Stimulated activated CD4-positive, alpha-beta T cell treated with anti-CD3 and anti-CD28 coated beads, Interleukin-4, amount 100 ng/mL, for 24 hours (primary cell): ENCODE data around the gene LPP.
A peak's percentile ranks its signal among the peaks of the same experiment; 100 is the strongest.

Experiments
- DNase-seq: peaks from one replicate; pipeline ENCODE4 v3.0.0-alpha.2; 2020

The LPP gene

DNA sequence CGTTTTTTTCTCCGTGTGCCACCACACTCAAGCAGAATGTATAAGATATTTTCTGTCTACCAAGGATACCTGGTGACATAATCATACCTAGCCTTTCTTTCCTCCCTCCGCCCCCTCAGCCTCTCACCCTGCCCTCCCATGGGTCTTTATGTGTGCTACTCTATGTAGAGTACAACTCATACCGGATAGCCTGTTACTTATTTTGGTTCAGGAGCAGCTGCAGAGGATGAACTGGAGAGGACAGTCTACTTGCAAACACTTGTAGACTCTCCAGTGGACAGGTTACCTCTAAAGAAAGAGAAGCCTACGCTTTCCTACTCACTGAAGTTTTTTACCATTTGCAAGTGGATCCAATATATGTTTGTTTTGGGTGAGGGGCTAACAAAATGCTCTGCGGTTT is 671.9 kb downstream of the LPP start:
- no peak for DNase-seq

DNA sequence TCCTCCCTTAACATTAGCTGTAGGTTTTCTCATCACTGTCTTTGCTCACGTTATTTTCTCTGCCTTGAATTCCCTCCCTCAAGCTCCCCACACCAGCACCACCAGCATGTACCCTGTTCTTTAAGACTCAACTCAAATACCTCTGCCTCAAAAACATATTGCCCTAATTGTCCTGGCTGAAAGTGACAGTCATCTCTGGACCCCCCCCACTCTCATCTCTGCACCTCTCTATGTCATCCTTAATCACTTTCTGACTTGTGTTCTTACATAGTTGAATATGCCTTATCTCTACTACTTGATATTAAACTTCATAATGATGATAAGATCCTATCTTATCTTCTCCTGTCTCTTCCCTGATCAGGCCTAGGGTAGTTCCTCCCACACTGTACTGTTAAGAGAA is 672.6 kb downstream of the LPP start:
- DNase-seq = peak; percentile 10

DNA sequence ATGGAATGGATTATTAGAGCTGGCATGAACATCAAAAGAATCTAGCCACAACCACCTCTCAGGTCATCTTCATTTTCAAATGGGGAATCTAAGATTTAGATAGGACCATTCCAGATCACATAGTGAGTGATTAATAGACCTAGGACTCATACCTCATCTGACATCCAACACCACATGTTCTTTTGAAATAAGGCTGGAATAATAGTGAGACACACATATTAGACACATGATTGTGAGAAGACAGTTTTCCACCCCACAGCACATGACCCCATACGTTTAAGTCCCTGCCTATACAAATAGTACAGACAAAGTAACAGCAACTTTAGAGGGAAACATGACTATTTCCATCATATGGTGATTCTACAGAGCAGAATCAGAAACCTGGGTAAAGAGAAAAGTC is 673.1 kb downstream of the LPP start:
- DNase-seq = no peak

DNA sequence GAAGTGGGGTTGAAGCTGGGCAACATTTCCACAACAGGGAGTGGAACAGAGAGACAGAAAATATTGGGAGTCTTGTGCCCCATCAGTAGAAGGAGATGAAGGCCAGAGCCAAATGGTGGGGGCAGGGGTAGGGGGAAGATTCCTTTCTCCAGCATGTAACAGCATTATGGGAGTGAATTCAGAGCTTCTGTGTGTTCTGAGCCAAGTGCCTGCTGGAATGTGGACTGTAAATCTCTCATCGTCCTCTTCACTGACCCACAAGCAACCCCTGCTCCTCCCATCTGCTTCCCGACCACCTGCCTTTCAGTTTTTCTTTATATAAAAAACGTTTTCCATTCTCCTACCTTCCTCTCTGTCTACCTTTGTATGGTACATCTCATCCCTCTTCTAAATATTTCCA is 673.6 kb downstream of the LPP start:
- no peak for DNase-seq

DNA sequence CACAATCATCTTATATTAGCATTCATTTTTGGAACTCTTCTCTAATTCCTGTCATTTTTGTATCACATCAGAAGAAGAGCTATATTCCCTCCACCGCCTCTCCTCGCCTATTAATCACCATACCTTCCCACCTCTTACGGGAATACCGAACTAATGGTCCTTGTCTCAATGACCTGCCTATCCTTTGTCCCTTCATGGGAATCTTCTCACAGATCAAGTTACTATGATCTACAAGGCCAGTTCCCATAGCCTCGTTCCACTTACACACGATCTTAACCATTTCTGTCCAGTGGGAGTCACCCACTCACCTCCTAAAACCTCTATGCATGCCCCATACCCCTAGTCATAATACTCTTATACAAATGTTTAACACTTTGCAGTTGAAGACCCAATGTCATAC is 675.2 kb downstream of the LPP start:
- no peak for DNase-seq

DNA sequence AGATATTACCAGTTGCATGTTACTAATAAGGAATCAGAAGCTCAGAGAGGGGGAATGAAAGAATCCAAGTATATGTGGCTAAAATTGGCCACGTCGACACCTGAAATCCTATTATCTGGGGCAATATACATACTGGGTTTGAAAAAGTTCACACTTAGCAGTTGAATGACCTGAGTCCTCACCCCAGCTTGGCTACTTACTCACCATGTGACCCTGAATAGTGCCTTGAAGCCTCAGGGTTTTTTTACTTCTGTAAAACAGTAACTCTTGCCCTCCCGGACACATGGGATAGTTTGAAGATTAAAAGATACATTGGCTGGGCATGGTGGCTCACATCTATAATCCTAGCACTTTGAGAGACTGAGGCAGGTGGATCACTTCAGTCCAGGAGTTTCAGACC is 675.6 kb downstream of the LPP start:
- no peak for DNase-seq

DNA sequence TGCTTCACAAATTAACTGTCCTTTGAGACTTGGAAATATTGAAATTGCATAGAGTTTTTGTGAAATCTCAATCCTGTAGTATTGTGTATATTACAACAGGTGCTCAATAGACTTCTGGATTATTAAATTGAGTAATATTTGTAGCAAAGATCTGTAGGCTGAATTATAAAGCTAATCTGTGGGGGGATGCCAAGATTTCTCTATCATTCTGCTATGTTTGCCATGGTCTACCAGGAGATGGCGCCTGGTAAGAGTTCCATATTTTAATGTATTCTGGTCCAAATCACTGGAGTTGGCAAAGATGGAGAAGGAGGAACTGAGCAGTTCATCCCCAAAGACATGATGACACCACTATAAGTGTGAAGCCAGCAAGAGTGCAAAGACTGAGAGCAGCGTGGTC is 676.9 kb downstream of the LPP start:
- no peak for DNase-seq

DNA sequence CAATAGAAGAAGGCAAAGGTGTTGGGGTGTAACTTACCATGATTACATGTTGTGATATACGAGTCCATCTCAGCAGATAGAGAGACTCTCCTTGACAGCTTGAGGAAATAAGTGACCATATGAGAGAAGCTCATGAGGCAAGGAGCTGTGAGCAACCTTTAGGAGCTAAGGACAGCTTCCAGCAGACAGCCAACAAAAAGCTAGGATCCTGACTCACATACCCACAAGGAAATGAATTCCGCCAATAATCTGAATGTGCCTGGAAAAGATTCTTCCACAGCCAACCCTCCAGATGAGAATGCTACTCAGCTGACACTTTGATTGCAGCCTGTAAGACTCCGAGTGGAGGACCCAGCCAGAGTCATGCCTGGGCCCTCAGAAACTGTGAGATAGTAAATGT is 678.2 kb downstream of the LPP start:
- no peak for DNase-seq

DNA sequence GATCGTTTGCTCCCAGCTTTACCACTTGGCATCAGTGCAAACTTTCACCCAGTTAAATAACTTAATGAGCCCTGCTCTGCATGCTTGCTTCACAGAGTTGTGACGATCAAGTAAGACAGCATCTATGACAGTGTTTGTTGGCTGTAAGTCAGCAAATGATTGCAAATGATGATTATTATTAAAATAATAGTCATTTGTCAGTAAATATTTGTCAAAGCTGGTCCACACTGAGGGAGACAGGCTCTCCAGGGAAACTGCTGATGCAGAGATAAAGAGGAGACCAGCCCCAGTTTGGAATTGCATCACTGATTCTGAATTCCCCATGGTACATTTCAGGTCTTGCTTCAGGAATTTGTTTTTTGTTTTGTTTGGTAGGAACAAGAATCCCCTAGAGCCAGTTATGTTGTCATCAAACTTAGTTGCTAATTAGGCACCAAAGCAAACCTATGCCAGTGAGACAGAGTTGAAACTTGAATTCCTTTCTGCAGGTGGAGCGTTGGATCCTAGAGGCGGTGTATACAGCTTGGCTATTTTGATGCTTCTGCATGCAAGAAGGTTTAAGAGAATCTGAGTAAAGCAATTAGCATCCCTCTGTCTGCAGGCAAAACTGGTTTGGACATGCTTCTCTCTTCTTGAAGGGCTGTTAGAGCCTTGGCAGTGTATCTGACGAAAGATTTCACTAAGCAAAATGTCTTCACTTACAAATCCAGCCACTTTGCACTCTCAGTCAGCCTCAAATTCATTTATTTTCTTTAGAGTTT is 679.2 kb downstream of the LPP start:
- no peak for DNase-seq

DNA sequence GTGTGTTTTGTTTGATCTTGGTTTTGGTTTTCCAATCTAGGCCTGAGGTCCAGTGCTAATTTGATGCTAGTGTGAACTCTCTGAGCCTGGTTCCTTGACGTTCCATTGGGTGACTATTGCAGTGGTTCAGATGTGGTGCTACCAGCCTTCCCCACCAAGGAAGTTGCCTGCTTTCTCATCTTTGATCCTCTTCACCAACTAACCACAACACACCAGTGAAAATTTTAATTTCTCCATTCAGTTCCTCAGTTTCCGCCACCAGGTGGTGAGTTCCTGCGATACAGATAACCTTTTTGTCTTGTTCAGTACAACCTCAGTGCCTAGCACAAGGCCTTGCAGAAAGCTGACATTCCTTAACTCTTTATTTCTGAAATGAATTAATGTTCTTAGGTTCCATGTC is 680.4 kb downstream of the LPP start:
- peak; percentile 22 for DNase-seq

DNA sequence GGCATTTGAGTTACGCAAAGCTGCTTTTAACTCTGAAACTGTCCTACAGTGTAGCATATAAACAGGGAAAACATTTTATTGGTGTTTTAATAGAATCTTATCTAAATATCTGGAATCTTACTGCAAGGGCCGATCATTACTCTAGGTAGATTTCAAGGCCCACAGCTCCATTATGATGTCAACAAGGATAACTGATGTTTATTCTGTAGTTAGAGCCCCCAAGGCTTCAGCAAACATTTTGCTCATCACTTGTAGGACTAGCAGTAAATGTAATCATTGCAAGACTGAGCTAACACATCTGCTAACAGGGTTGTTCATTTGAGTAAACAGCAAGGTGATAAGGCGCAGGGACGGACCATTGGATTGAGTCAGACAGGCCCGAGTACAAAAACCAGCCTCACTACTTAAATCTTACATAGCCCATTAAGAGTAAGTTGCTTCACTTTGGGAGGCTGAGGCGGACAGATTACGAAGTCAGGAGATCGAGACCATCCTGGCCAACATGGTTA is 685.3 kb downstream of the LPP start:
- DNase-seq = no peak

DNA sequence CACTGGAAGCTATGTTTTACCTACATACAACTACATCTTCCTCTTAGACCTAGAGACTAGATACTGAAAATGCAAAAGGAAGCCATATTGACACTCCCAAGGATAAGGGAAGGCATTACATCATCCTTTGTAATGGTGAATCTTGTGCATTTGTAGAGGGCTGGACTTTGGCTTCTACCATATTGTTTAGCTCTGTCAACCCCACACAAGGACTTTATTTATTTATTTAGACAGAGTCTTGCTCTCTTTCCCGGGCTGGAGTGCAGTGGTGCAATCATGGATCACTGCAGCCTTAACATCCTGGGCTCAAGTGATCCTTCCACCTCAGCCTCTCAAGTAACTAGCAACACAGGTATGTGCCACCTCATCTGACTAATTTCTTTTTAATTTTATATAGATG is 686.3 kb downstream of the LPP start:
- DNase-seq = no peak

DNA sequence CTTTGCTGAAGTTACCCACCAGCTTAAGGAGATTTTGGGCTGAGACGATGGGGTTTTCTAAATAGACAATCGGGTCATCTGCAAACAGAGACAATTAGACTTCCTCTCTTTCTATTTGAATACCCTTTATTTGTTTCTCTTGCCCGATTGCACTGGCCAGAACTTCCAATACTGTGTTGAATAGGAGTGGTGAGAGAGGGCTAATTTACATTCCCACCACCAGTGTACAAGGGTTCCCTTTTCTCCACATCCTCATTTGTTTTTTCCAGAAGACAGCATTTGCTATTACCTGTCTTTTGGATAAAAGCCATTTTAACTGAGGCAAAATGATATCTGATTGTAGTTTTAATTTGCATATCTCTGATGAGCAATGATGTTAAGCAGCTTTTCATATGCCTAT is 687.9 kb downstream of the LPP start:
- no peak for DNase-seq

DNA sequence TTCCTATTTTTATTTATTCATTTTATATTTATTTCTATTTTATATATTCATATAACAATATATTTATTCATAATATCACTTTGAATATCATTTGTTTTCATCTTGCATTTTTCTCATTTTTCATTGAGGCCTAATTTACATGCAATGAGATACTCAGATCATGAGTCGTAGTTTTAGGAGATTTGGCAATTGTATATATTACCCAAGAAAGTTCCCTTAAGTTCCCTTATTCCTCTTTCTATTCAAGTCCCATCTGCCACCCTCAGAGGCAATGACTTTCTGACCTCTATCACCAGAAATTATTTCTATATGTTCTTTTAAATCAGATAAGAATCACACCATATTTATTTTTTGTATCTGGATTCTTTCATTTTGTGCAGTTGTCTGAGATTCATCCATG is 688.7 kb downstream of the LPP start:
- DNase-seq = no peak

DNA sequence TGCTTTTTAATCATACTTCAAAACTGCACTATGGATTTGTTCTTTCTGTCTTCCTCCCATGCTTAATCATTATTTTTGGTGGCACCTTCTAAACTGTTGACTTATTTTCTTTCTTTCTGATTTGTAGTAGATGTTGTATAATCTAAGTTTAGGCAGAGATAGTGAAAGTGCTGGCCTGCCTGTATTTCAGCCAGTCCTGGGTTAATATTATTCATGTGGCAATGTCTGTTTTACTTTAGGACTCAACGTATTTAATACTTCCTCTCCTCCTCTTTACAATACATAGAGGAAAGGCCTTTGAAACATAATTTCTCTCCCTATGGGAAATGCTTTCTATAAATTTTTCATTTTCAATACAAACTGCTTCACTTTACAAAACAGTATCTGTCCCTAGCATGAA is 690.1 kb downstream of the LPP start:
- DNase-seq = no peak

DNA sequence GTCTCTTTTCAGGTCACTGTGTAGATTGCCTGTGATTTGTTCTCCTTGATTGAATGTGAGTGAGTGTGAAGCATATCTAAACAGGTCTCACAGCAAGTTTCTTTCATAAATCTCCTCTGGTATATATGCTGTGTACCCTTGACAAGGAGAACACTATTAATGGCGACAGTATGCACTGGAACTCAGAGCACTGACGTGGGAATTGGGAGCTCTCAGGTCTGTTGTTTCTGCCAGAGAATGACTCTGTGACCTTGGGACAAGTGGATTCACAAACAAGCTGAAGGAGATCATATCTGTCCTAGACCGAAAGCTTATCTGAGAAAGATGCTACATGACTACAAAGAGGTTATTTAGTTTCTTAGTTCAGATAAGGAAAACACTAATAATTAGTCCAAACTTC is 691.6 kb downstream of the LPP start:
- no peak for DNase-seq

DNA sequence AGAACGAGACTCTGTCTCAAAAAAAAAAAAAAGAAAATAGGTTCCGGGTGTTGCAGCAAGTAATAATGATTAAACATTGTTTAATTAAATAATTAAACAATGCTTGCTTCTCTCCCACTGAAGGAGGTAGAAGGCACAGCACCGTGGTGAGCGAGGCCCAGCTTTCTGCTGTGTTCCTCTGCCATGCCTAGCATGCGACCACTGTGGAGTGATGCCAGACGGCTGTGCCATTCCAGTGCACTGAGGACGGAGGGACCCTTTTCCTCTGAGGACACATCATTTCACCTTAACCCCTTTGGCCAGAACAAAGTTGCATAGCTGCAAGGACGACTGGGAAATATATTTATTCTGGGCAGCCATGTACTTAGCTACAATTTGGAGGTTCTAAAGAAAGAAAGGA is 695.0 kb downstream of the LPP start:
- no peak for DNase-seq

DNA sequence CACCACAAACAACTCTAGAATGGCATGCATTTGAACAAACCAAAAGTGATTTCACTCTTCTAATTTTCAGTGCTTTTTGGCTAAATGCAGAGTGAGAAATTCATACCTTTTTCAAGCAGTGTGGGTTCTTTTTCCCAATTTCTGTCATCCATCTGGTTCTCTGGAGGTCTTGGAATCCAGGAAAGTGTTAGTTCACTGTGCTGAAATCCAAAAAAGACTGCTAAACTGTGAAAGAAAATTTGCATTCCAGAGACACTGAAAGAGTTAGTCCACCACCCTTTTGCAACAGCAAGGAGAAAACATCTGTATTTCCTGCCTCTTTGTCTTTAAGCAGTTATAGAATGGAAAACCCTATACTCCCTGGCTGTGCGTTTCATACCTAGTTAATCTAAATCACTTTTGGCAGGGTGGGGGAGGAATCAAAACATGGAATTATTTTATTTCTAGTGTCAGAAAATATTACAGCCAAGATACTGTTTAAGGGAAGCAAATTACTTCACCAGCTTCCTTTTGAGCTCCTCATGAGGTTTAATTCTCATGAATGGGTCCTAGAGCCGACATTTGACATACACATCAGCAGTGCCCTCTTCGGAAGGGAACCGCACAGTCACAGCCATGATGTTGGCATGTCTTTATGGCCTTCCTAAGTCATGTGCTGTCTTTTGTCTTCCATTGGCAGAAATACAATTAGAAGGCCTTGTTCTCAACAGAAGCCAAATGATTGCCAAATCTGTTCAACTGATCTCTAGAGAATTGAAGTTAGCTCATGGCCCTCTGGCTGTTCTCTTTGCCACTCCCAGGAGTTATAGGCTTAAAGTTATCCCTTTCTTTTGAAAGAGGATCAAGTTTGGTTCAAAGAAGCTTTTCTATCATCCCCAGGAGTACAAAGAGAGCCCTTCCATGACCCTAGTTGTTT is 700.2 kb downstream of the LPP start:
- no peak for DNase-seq

DNA sequence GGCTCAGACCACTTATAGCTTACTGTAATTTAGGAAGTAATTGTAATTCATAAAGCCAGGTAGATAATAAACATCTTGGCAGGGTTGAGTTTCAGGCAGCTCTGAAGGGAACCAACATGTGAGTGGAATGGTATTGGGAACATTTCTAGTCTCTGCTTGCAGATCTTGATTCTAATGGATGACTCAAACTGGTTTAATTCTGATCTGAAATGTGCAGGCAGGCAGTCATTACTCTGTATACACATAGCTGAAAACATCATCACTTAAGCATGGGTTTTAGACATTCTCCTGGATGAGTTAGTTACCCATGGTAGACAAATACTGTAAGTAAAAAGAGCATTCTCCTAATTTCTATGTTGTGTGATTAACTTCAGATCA is 700.8 kb downstream of the LPP start:
- no peak for DNase-seq

DNA sequence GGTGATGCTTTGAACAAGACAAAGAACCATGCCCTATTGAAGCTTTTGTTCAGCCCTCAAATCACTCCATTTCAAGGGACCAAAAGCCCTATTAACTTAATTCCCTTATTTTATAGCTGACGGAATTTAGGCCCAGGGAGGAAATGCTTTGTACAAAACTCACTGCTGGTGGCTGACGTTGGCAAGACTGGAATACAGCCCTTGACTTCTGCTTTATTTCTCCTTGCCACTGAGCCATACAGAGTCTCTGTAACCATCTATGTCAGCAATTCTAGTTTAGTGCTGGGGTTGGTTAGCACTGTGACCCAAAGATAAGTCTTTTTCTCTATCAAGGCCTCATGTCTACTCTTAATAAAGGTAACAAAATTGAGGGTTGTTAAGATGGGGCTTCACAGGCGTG is 701.7 kb downstream of the LPP start:
- DNase-seq = no peak

DNA sequence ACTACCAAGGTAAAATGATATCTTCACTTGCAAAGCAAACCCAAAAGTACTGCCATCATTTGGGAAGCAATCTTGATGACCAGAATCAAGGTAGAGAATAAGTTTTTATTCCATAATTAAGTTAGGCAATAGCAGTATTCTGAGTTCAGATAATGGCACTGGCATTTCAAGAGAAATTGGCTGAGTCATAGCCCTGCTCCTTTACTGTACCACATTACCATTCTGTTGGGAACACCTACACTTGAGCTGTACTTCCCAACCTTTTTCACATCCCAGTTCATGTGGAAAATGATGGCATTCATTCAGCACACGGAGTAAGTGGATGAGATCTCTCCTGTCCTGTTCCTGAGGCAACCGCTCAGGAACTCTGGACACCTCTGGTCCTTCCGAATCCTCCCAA is 706.2 kb downstream of the LPP start:
- DNase-seq = no peak

DNA sequence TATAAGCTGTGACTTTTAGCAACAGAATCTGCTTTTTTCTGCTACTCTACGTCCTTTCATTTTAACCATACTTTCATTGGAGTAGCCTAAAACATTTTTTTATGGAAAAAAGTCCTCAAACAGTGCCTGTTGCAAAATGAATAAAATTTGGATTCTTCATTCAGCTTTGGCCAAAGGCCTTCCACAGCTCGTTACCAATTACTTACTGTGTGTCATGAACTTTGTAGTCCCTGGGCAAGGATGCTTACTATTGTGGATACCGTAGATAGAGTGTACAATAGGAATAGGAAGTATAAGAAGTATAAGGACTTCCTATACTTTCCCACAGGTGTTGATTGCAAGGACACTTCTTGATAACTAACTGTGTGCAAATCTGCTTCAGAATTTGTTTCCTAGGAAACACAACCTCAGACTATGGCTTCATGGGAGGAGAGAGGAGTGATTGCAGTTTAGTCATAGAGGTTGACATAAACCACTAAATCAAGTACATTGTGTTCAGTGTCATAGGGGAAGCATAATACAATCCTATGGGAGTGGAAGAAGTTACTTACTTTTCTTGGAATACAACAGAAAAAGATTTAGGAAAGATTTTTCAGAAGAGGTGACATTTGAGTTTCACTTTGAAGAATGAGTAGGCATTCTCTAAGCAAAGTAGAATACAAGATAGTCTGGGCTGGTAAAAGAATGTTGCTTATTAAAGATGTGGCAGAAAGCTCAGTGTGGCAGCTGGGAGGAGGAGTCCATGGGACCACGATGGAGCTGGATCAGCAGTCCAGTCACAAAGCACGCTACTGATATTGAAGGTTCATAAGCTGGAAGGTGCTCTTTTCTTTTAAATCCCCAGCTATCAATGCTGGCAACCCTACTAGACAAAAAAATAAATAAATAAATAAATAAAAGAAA is 708.1 kb downstream of the LPP start:
- DNase-seq = no peak

DNA sequence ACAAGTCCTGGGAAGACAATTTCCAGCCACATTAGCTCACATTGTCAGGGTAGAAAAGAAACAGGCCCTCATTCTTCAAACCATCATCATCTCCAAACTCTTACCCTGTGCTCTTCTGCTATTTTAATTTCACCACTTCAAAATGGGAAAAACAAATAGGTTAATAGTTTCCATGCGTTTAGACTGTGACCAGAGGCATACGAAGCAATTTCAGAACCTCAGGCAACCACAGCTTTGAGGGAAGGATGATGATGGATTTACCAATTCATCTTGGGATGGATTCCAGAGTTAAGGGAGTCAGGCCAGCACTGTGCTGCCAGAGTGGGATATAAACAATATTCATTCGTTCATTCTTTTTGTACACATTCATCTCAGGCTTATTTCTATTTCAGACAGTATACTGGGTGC is 710.0 kb downstream of the LPP start:
- no peak for DNase-seq
